Raji (cell line): ENCODE measurements around the gene PRR23C.

ENCODE experiments used
- POLR2A ChIP-seq: IDR thresholded peaks from 2 replicates; pipeline ENCODE4 v1.6.1; 2011; ENCODE audit warnings: low read depth, low read length, control low read depth; ENCODE audit not compliant: insufficient read depth

Gene PRR23C

GRCh38 chr3:139044366-139045210 is at the start of gene PRR23C:
PRR23C (minus strand) TSS chr3:139044892; CDS start chr3:139044620, 272 bp downstream.
- TF ChIP-seq POLR2A, result no peak

- TF ChIP-seq POLR2A, result no peak
Measured at GRCh38 chr3:139093840-139094239, 49.1 kb upstream of the PRR23C start.

GRCh38 chr3:139088462-139089324 is 44.0 kb upstream of the PRR23C start:
- TF ChIP-seq POLR2A, result no peak

GRCh38 chr3:139087621-139088020 is 42.9 kb upstream of the PRR23C start:
- no peak for TF ChIP-seq POLR2A

GRCh38 chr3:139084176-139084575 is 39.5 kb upstream of the PRR23C start:
- no peak for TF ChIP-seq POLR2A

GRCh38 chr3:139074565-139075115 is 29.9 kb upstream of the PRR23C start:
- TF ChIP-seq POLR2A, result no peak

GRCh38 chr3:139062918-139063317 is 18.2 kb upstream of the PRR23C start:
- no peak for TF ChIP-seq POLR2A

- TF ChIP-seq POLR2A, result no peak
Measured at GRCh38 chr3:139052802-139053600, 8.3 kb upstream of the PRR23C start.

GRCh38 chr3:139043554-139044365 is 932 bp downstream of the PRR23C start:
- no peak for TF ChIP-seq POLR2A

- TF ChIP-seq POLR2A, result no peak
Measured at GRCh38 chr3:139037478-139037877, 7.2 kb downstream of the PRR23C start.

- no peak for TF ChIP-seq POLR2A
Measured at GRCh38 chr3:139032326-139033002, 12.2 kb downstream of the PRR23C start.

GRCh38 chr3:139024968-139025367 is 19.7 kb downstream of the PRR23C start:
- TF ChIP-seq POLR2A, result no peak

- TF ChIP-seq POLR2A, result no peak
Measured at GRCh38 chr3:139020868-139021234, 23.8 kb downstream of the PRR23C start, which contains the start of gene PRR23B. PRR23B (minus strand) TSS chr3:139020926; CDS start chr3:139020661, 265 bp downstream.

- TF ChIP-seq POLR2A, result no peak
Measured at GRCh38 chr3:139020036-139020867, 24.4 kb downstream of the PRR23C start.
